GM11168 (cell line): ENCODE results near the gene PHF5A.

Experiments used
- in situ Hi-C: fragments of 300-500 bp; cut with MboI; formaldehyde crosslinking; loops from one replicate; pipeline ENCODE4 v1.12.0; 2022; ENCODE audit warnings: low sequenced_read_pairs; ENCODE audit not compliant: unreplicated experiment

PHF5A gene, protein sequence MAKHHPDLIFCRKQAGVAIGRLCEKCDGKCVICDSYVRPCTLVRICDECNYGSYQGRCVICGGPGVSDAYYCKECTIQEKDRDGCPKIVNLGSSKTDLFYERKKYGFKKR

GRCh38 chr22:41468381-41469217 is at the start of gene PHF5A, which contains the start of gene ACO2:
TSS of gene PHF5A (minus strand) at chr22:41468692. CDS start at chr22:41468653, 39 bp downstream.
TSS of gene ACO2 (plus strand) at chr22:41469117. CDS start at chr22:41469147, 30 bp downstream.
- in situ Hi-C loops = no loop called here

DNA sequence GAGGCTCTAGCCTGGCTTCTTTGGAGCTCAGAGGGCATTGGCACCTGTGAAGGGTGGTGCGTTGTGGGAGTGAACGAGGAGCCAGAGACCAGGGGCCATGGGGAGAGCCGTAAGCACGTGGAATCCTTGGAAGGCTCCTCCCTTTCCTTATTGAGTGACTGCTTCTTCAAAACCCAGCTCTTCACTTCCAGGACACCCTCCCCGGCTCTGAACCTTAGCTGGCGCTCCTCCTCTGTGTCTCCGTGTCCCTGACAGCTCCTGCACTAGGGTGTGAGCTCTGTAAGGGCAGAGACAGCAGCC is 49.5 kb upstream of the PHF5A start:
- in situ Hi-C loops = loop anchor here (5.0 kb wide), 1 partner anchor 116 kb away; no protein-coding TSS in a partner anchor

GRCh38 chr22:41517172-41518047 is 48.9 kb upstream of the PHF5A start:
- in situ Hi-C loops = loop anchor here (5.0 kb wide), 1 partner anchor 115 kb away; no protein-coding TSS in a partner anchor

GRCh38 chr22:41516462-41516861 is 48.0 kb upstream of the PHF5A start:
- in situ Hi-C loops = loop anchor here (5.0 kb wide), 1 partner anchor 114 kb away; no protein-coding TSS in a partner anchor

GRCh38 chr22:41513391-41513790 is 44.9 kb upstream of the PHF5A start:
- in situ Hi-C loops = no loop called here

DNA sequence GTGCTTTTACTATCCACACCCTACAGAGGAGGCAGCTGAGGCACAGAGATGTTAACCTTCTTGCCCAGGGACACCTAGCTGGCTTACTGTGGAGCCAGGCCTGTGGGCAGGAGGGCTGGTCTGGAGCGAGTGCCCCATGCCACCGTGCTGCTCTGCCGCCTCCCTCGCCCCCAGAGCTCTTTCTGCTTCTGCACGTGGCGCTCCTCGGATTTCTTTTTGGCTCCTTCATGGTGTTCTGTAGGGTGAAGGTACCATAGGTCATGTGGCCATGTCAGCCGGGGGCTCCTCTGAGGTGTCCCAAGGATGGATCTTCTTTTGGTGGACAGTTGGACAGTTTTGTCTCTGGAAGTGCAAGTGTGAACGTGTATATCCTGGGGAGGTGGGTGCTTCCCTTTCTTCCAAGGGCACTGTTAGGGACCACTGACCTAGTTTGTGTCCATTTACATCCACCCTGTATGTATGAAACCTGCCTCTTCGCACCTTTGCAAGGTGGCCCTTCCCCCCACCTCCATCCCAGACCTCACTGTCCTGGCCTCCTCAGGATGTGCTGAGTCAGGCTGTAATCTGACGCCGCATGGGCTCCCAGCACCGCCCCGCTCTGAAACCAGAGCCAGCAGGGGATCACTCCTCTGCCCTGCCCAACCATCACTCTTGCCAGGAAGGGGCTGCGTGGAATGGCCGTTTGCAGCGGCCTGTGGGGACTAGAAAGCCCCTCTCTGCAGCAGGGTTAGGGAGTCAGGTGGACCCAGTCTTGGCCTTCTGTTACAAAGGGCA is 44.1 kb upstream of the PHF5A start:
- in situ Hi-C loops = no loop called here

DNA sequence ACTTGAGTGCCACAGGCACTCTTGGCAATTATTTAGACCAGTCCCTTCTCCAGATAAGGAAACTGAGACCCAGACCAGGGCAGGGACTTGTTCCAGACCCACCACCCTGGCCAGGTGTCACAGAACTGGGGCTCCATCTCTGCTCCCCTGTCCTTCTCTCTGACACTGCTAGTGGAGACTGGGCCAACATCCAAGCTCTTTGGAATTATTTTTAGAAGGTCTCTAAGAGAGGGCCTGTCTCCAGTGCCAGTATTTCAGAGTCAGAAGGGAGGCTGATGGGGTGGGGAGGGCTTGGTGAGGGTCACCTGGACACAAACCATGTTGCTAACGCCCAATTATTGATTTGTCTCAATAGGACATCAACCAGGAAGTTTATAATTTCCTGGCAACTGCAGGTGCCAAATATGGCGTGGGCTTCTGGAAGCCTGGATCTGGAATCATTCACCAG is 43.1 kb upstream of the PHF5A start:
- in situ Hi-C loops = no loop called here

- in situ Hi-C loops = no loop called here
Observed at GRCh38 chr22:41508770-41509170, 40.3 kb upstream of the PHF5A start.

GRCh38 chr22:41507330-41508063 is 39.0 kb upstream of the PHF5A start:
- in situ Hi-C loops = no loop called here

- in situ Hi-C loops = no loop called here
Observed at GRCh38 chr22:41505511-41506220, 37.2 kb upstream of the PHF5A start.

GRCh38 chr22:41504816-41505215 is 36.3 kb upstream of the PHF5A start:
- in situ Hi-C loops = no loop called here

DNA sequence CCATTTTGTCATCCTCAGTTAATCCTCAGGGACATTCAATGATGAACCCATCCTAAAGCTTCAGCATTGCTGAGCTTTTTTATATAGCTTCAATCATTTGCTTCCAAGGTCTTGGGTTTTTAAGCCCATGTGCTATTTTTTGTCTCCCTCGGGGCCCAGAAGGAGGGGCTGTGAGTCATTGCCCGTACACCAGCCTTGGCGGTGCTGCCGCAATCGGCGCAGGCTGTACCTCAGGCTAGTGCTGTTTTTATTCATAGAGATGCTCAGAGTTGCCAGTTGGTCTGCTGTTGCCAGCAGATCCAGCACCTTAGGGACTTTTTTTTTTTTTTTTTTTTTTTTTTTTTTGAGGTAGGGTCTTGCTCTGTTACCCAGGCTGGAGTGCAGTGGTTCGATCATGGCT is 35.9 kb upstream of the PHF5A start:
- in situ Hi-C loops = no loop called here

- in situ Hi-C loops = no loop called here
Observed at GRCh38 chr22:41501209-41501608, 32.7 kb upstream of the PHF5A start.

DNA sequence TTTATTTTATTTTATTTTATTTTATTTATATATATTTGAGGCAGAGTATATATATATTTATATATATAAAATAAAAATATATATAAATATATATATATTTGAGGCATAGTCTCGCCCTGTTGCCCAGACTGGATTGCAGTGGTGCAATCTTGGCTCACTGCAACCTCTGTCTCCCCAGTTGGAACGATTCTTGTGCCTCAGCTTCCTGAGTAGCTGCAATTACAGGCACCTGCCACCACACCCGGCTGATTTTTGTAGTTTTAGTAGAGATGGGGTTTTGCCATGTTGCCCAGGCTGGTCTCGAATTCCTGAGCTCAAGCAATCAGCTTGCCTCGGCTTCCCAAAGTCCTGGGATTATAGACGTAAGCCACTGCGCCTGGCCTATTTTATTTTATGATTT is 31.8 kb upstream of the PHF5A start:
- in situ Hi-C loops = no loop called here

DNA sequence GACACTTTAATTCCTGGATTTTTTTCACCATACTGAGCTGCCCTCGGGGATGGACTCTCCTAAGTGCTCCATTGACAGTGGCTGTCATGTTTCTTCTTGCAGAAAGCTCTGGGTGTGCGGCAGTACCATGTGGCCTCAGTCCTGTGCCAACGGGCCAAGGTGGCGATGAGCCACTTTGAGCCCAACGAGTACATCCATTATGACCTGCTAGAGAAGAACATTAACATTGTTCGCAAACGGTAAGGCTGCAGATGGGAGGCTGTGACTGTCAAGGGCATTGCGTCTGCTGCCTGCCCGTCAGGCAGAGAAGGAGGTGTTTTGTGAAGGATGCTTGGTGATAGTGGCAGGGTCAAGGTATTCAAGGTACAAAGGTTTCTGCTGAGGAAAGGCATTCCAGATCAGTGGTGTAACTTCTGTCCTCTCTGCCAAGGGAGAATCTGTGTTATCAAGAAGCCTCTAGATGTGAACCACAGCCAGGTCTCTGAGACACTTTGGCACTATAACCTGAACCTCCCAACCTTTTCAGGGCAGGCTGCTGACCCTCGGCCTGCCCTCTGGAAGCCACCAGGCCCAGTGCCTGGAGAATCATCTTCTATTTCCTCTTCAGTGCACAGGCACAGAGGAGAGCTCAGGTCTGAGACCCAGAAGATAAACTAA is 31.3 kb upstream of the PHF5A start:
- in situ Hi-C loops = no loop called here

- in situ Hi-C loops = no loop called here
Observed at GRCh38 chr22:41498303-41498835, 29.9 kb upstream of the PHF5A start.

GRCh38 chr22:41491374-41492100 is 23.0 kb upstream of the PHF5A start:
- in situ Hi-C loops = no loop called here
